HG02588 (cell line): Measurements from ENCODE around the gene ATP5PB.

ENCODE experiments used
- ATAC-seq: cut with Tn5 transposase; IDR thresholded peaks from one replicate; pipeline ENCODE4 v1.9.1; 2021; ENCODE audit warnings: mild to moderate bottlenecking, moderate library complexity; ENCODE audit not compliant: unreplicated experiment

Gene ATP5PB

GRCh38 chr1:111505641-111506119 lies 56.4 kb downstream of the ATP5PB start:
- ATAC-seq: peak; percentile 50

GRCh38 chr1:111506561-111506960 lies 57.3 kb downstream of the ATP5PB start:
- ATAC-seq: no peak

- peak; percentile 41 for ATAC-seq
Observed at GRCh38 chr1:111507411-111508201, 58.3 kb downstream of the ATP5PB start.

DNA sequence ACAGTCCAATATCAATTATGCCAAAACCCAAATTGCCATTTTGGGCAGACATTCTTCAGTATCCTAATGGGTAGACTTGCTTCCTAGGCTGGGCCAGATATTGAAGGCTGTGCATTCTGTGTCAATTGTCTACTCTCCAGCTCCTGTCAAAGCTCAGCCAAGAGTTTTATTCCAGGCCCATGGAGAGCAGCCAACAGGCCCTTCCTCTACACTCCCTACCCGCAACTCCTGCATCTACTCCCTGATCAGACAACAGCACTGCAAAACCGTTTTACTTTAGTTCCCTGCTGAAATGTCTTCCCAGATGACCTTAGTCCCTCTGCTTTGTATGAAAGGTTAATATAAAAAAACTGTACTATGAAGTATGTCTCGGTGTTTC lies 60.7 kb downstream of the ATP5PB start:
- ATAC-seq: no peak

DNA sequence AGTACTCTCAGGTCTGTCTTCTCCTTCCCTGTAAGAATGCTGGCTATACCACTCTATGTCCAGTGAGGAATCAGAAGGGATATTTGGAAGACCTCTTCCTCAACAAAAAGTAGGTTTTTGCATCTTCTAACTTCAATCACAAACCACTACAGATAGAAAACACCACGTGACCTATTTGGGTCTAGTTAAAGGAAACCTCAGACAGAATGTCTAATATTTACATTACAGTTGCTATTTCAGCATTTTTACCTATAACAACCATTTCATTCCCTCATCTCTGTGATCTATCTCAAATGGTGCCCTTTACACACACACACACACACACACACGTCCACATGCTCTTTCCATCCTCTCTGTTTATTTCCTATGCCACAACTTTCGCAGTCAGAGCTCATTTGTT lies 62.1 kb downstream of the ATP5PB start:
- ATAC-seq: no peak
